GM18498 (cell line): Measurements from ENCODE around the gene RALGAPA1.
"Not testable (repeated sequence)": the region's sequence is repeated elsewhere in the genome, so short reads cannot be mapped to it uniquely, and the experiment has no call there.

Experiments
- ATAC-seq: cut with Tn5 transposase; IDR thresholded peaks from one replicate; pipeline ENCODE4 v1.9.1; 2021; ENCODE audit warnings: mild to moderate bottlenecking, moderate library complexity; ENCODE audit not compliant: unreplicated experiment

RALGAPA1 gene

GRCh38 chr14:35766700-35767082, 42.4 kb downstream of the RALGAPA1 start:
- ATAC-seq, result no peak

- ATAC-seq, result no peak
Measured at GRCh38 chr14:35766036-35766699, 42.9 kb downstream of the RALGAPA1 start.

DNA sequence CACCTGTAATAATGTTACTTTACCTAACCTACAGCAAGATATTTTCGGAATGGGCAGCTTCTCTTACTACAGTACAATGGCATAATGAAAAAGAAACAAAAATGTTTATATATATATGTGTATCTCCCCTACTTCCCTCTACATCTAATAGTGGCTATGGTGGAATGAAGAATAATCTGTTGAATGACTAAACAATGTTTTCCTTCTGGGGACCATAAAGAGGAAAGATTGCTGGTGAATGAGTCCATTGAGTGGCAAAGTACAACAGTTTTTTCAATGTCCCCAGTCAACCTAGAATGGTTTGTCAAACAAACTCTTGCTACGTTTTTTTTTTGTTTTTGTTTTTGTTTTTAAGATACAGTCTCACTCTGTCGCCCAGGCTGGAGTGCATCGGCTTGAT, 47.2 kb downstream of the RALGAPA1 start:
- no peak for ATAC-seq

DNA sequence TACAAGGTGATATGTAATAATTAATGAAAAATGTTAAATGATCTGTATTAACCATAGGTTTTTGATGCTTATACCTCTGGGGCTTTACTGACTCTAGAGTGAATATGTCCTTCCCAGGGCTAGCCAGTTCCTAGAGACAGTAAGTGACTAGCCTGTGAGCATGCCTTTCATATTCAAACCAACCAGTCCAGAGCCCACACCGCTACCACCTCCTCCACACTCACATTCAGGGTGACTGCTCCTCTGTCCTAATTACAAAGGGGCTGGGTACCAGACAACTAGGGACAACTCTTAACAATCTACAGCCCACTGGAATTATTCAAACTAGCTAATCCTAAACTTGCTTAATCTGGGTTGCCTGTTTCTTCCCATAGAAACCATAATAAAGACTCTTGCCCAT, 49.0 kb downstream of the RALGAPA1 start:
- ATAC-seq, result no peak

- ATAC-seq, result no peak
Measured at GRCh38 chr14:35758523-35759129, 50.5 kb downstream of the RALGAPA1 start.

DNA sequence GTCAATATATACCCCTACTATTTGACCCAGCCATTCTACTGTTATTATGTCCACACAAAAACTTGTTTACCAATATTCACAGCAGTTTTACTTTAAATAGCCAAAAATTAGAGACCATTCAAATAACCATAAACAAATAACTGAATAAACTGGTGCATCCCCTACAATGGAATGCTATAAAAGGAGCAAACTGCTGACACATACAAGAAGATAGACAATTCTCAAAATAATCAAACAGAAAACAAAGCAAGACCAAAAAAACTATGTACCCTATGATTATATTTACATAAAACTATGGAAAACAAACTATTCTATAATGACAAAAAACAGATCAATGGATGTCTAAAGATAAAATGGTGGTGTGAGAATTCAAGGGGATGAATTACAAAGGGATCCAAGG, 54.4 kb downstream of the RALGAPA1 start:
- ATAC-seq, result no peak

DNA sequence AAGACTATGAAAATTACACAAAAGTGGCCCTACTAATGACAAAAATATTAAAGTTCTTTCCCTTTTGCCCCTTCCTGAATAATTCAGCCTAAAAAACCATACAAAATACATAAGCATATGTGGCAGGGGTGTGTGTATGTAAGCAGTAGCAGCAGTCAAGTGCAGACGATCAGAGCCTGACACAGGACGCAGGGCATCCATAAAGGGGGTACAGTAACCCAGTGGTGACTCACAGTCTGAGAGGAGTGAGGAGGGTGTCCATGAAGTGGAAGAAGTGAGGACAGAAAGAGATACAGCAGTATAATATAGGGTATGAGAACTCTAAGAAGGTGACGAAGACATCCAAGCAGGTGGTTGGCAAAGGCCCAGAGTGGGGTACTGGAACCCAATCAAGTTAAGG, 56.7 kb downstream of the RALGAPA1 start:
- ATAC-seq, result no peak

GRCh38 chr14:35750202-35750904, 58.7 kb downstream of the RALGAPA1 start:
- ATAC-seq, result no peak

DNA sequence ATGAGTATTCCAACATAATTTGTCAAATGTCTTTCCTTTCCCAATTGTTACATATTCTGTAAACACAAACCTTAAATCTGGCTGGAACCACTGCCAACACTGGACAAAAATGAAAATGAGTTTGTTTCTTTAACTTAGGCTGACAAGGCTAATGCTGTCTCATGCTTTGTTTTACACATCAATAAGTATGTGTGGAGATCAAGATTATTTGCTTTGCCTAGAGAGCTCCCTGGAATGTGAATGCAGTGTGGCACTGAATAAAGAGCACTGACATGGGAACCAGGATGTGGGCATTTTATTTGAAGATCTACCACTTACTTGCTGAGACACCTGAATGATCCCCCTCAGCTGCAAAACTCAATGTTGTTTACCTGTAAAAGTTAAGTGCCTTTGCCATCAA, 61.7 kb downstream of the RALGAPA1 start:
- no peak for ATAC-seq

GRCh38 chr14:35742442-35742841, 66.7 kb downstream of the RALGAPA1 start:
- ATAC-seq, result no peak

GRCh38 chr14:35742032-35742371, 67.1 kb downstream of the RALGAPA1 start:
- ATAC-seq, result no peak

GRCh38 chr14:35741345-35742031, 67.6 kb downstream of the RALGAPA1 start:
- no peak for ATAC-seq

GRCh38 chr14:35740215-35740614, 68.9 kb downstream of the RALGAPA1 start:
- no peak for ATAC-seq

- not testable (repeated sequence) for ATAC-seq
Measured at GRCh38 chr14:35735163-35735562, 73.9 kb downstream of the RALGAPA1 start.

GRCh38 chr14:35733510-35733909, 75.6 kb downstream of the RALGAPA1 start:
- ATAC-seq, result not testable (repeated sequence)

GRCh38 chr14:35730871-35731270, 78.2 kb downstream of the RALGAPA1 start:
- no peak for ATAC-seq

DNA sequence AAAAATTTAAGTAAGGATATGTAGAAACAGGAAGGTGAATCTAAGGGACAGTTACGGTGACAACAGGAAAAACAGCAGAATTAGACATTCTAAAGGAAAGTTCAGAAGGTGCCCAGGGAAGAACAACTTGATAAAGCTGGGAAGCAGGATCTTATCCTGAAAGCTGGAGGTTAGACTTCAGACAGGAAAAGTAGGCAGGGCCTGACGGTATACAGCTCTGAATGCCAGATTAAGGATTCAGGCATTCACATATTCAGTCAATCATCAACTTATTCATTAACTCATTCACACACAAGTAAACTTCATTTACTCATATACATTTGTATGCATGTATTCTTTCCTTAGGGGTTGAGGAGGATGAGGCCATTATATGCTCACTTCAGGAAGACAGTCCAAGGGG, 81.3 kb downstream of the RALGAPA1 start:
- ATAC-seq, result no peak

DNA sequence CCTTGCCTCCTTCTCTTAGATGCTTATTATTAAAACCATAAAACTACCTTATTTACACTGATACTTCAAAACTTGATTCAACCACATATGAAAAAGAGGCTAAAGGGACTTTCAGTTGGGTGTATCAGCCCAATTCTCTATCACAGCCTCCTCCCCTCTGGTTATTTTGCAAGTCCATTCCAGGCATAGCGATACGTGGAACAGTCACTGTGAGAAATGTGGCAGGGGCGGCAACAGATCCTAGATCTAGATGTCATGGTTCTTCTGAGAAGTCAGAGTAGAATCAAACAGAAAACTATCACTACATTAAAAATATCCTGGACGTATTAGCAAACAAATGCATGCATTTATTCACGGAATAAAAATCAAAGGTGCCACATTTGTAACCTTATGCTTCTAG, 83.2 kb downstream of the RALGAPA1 start:
- ATAC-seq, result no peak

GRCh38 chr14:35715079-35715478, 94.0 kb downstream of the RALGAPA1 start:
- ATAC-seq, result no peak

DNA sequence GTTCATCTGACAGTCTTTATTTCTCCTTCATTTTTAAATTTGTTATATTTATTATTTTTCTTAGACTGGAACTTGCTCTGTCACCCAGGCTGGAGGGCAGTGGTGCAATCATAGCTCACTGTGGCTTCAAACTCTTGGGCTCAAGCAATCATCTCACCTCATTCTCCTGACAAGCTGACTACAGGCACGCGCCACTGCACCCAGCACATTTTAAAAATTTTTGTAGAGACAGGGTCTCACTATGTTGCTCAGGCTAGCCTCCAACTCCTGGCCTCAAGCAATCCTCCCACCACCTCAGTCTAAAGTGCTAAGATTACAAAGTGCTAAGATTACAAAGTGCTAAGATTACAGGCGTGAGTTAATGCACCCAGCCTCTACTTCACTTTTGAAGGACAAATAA, 96.6 kb downstream of the RALGAPA1 start:
- ATAC-seq, result no peak

- no peak for ATAC-seq
Measured at GRCh38 chr14:35708062-35708461, 101.0 kb downstream of the RALGAPA1 start.

- no peak for ATAC-seq
Measured at GRCh38 chr14:35705636-35706035, 103.5 kb downstream of the RALGAPA1 start.
